GM19438 (cell line): Measurements from ENCODE around the gene MUC5B.
"Not testable (repeated sequence)": the region's sequence is repeated elsewhere in the genome, so short reads cannot be mapped to it uniquely, and the experiment has no call there.

Experiments used
- ATAC-seq: cut with Tn5 transposase; IDR thresholded peaks from one replicate; pipeline ENCODE4 v1.9.1; 2021; ENCODE audit warnings: low read depth; ENCODE audit not compliant: unreplicated experiment

MUC5B gene

GRCh38 chr11:1242751-1243150 is 19.9 kb downstream of the MUC5B start:
- not testable (repeated sequence) for ATAC-seq

GRCh38 chr11:1243521-1243920 is 20.7 kb downstream of the MUC5B start:
- ATAC-seq, result not testable (repeated sequence)

GRCh38 chr11:1244557-1244956 is 21.7 kb downstream of the MUC5B start:
- not testable (repeated sequence) for ATAC-seq

GRCh38 chr11:1245717-1246116 is 22.9 kb downstream of the MUC5B start:
- not testable (repeated sequence) for ATAC-seq

GRCh38 chr11:1246301-1246700 is 23.4 kb downstream of the MUC5B start:
- not testable (repeated sequence) for ATAC-seq

GRCh38 chr11:1247026-1247425 is 24.2 kb downstream of the MUC5B start:
- not testable (repeated sequence) for ATAC-seq

- not testable (repeated sequence) for ATAC-seq
These were observed 26.1 kb downstream of the MUC5B start for GRCh38 chr11:1248951-1249350.

- not testable (repeated sequence) for ATAC-seq
These were observed 27.5 kb downstream of the MUC5B start for GRCh38 chr11:1250411-1250810.

GRCh38 chr11:1251236-1251770 is 28.4 kb downstream of the MUC5B start:
- ATAC-seq, result no peak

GRCh38 chr11:1252371-1253102 is 29.7 kb downstream of the MUC5B start:
- ATAC-seq, result no peak

- no peak for ATAC-seq
These were observed 30.2 kb downstream of the MUC5B start for GRCh38 chr11:1253103-1253485.

GRCh38 chr11:1254086-1254648 is 31.3 kb downstream of the MUC5B start:
- ATAC-seq, result no peak

- ATAC-seq, result no peak
These were observed 31.9 kb downstream of the MUC5B start for GRCh38 chr11:1254733-1255132.

GRCh38 chr11:1255151-1255550 is 32.3 kb downstream of the MUC5B start:
- ATAC-seq, result no peak

- ATAC-seq, result no peak
These were observed 33.6 kb downstream of the MUC5B start for GRCh38 chr11:1256257-1257045.

- no peak for ATAC-seq
These were observed 34.5 kb downstream of the MUC5B start for GRCh38 chr11:1257366-1257765.

- ATAC-seq, result no peak
These were observed 35.0 kb downstream of the MUC5B start for GRCh38 chr11:1257916-1258315.

- ATAC-seq, result no peak
These were observed 35.7 kb downstream of the MUC5B start for GRCh38 chr11:1258401-1259075.

GRCh38 chr11:1259076-1259461 is 36.2 kb downstream of the MUC5B start:
- ATAC-seq, result no peak

GRCh38 chr11:1259561-1259960 is 36.7 kb downstream of the MUC5B start:
- ATAC-seq, result no peak

- no peak for ATAC-seq
These were observed 37.2 kb downstream of the MUC5B start for GRCh38 chr11:1260023-1260501.
